Fibroblast of the conjunctiva (primary cell): ENCODE data around the gene NUP155.
A peak's percentile ranks its signal among the peaks of the same experiment; 100 is the strongest.
"Not testable (repeated sequence)": the region's sequence is repeated elsewhere in the genome, so short reads cannot be mapped to it uniquely, and the experiment has no call there.

Experiments used
- DNase-seq: peaks from one replicate; pipeline ENCODE4 v3.0.0-alpha.2; 2010; ENCODE audit warnings: low read depth

NUP155 gene

GRCh38 chr5:37275511-37275910, 95.4 kb downstream of the NUP155 start:
- no peak for DNase-seq

DNA sequence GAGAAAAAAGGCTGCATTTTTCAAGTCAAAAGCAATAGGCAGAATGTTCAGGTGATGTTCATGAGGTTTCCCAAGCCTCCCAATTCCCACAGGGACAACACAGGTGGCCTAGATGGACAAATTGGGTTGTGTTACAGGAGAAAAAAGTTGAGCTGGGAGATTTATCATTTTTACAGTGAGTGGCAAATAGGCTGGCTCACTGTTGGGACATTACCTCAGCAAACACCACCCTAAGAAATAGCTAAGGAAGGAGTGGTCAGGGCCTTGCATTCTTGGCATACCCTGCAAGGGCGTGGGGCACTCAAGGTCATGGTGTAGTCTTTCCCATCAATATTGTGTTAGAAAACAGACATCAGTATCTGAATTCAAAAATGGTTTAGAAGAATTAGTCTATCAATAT, 98.4 kb downstream of the NUP155 start:
- DNase-seq: no peak

- not testable (repeated sequence) for DNase-seq
Observed at GRCh38 chr5:37268100-37268499, 102.8 kb downstream of the NUP155 start.

DNA sequence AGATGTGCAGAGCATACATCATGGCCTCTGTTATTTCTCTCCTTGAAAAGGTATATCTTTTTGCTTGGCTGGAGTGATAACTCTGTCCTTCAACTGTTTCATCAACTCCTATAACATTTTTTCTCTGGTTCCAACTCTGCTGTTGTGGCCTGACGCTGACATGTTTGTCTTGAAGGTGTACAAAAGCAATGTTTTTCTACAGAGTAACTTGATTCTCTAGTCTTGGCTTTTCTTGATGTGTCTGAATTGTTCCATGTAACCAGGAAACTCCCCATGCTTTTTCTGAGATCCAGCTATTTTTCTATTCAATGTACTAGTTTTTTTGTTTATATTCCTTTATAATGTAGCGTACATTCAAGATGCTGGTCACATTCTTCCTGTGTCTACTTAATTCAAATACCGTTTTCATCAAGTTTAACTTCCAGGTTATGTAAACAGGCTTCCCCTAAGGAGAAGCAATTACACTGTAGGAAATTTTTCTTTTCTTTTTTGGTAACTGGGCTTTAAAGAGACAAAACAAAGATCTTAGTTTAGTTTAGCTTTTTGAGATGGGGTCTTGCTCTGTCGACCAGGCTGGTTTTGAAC, 115.0 kb downstream of the NUP155 start:
- no peak for DNase-seq

GRCh38 chr5:37254581-37254980, 116.3 kb downstream of the NUP155 start:
- DNase-seq: no peak

DNA sequence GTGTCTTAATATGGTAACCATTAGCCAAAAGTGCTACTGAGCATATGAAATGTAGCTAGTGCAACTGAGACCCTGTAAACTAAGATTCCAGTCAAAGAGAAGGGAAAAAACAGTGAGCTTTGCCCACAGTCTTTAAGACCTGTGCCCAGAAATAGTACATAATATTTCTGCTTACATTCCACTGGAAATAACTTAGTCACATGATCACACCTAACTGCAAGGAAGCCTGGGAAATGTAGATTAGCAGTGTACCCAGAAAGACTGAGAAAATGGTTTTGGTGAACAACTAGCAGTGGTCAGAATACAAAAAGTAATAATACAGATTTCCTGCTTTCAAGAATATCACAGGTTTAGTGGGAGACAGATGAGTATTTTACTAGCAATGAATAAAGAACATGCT, 119.2 kb downstream of the NUP155 start:
- no peak for DNase-seq

DNA sequence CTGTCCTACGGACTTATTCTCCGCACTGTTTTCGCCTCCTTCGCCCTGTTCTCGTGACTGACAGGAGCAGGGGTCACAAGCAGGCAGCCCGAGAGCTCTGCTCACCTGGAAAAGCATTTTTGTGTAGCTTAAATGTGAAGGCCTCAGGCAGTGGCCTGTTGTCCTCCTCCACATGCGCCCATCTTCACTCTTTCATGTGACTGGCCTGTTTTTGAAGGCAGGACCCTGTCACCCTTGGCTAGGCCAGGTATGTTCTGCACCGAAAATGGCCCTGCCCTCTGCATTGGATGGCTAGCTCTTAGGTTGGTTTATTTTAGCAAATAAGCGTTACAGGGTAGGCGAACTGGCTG, 121.1 kb downstream of the NUP155 start:
- no peak for DNase-seq

GRCh38 chr5:37248970-37249814, 121.7 kb downstream of the NUP155 start, which contains the start of gene CPLANE1:
CPLANE1 (minus strand) TSS chr5:37249376; CDS start chr5:37247698, 1,678 bp downstream.
- DNase-seq: peak; percentile 64

GRCh38 chr5:37248421-37248969, 122.4 kb downstream of the NUP155 start:
- DNase-seq: no peak

DNA sequence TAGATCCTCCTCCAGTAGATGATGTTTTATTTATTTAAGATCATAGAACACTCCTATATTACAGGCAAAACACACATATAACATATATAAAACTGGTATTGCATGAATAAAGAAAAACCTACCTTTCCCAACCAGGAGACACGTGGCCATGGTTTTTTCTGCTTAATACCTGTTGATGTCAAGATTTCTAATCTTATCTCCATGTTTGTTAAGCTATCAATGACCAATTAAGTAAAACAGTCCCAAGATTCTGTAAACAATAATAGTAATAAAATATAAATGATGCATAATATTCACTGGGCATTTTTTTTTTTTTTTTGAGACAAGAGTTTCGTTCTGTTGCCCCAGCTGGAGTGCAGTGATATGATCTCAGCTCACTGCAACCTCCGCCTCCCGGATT, 123.4 kb downstream of the NUP155 start:
- DNase-seq: no peak

- no peak for DNase-seq
Observed at GRCh38 chr5:37247036-37247435, 123.9 kb downstream of the NUP155 start.
